ENCODE measurements around the gene CACHD1. TPM values are rescaled to one million over a fixed set of nuclear protein-coding genes. Genes with fewer than 3 reads are reported as not detected.
"Not testable (repeated sequence)": the region's sequence is repeated elsewhere in the genome, so short reads cannot be mapped to it uniquely, and the experiment has no call there.

Gene CACHD1
- total and polyA plus RNA-seq, 11 donors = 0.89 to 10.0 (median 2.4) TPM

DNA sequence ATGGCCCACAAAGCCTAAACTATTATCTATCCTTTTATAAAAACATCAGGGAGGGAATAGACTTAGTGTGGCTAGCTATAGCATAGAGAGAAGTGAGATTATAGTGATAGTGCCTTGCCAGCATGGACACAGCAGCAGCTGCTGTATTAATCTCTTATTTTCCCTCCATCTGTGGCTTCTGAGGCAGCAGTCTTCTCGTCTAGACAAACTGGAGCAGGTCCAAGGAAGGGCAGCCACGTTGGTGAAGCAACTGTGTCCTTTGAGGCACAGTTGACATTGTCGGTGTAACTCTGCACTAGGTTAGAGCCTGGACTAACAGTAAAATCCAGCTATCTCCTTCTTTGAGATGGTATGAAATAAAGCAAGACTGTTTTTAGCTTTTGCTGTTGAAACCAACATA lies 131.3 kb downstream of the CACHD1 start:
- Histone ChIP-seq H3K4me3 (no peak overlapping the region), H3K36me3 (peaks cover 0 to 10% (median 0%) of the 10 kb centered on the region in 9 donors), H3K27me3 (no peaks in the 10 kb centered on the region), H3K27ac (no peak overlapping the region), H3K9me3 (no peaks in the 10 kb centered on the region), H3K4me1 (peaks cover 0 to 17% (median 2%) of the 10 kb centered on the region in 12 donors)
- ATAC-seq (no peak), DNase-seq (no peak)
- no peak for TF ChIP-seq POLR2A (IDR thresholded peaks at IDR 0.05)
- TF ChIP-seq, protein P1, sequence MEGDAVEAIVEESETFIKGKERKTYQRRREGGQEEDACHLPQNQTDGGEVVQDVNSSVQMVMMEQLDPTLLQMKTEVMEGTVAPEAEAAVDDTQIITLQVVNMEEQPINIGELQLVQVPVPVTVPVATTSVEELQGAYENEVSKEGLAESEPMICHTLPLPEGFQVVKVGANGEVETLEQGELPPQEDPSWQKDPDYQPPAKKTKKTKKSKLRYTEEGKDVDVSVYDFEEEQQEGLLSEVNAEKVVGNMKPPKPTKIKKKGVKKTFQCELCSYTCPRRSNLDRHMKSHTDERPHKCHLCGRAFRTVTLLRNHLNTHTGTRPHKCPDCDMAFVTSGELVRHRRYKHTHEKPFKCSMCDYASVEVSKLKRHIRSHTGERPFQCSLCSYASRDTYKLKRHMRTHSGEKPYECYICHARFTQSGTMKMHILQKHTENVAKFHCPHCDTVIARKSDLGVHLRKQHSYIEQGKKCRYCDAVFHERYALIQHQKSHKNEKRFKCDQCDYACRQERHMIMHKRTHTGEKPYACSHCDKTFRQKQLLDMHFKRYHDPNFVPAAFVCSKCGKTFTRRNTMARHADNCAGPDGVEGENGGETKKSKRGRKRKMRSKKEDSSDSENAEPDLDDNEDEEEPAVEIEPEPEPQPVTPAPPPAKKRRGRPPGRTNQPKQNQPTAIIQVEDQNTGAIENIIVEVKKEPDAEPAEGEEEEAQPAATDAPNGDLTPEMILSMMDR (IDR thresholded peaks at IDR 0.05) = no peak
- WGBS, 4 donors = 32 to 47% (median 41%) methylated on average over 3 of the region's 3 CpGs
- intact Hi-C loops (cut with DNase I) = no loop called here

DNA sequence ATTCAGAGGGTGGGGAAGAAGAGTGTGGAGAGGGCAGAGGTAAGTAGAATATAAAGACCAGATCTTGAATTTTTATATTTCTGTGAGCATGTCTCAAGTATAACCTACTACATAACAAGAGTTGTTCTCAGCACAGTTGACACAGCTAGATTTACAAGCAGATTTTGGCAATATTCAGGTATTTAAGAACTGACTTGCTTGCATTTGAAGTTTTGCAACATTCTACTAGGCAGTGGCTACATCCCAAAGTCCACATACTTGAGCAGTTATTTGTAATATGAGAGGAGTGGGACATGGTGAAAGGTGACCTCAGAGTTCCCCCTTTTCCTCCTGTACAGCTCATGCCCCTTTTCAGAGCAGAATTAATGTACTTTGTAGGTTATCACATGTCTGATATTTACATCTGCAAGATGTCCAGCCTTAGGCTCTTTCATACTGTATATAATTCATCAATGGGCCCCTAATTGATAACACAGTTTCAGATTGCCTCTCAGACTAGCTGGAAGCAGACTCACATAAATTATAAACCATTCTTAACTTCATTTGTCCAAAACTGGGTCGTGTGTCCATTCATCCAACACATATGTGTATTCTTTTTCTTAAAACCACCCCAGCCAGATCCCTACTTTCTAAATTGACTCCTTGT lies 138.2 kb downstream of the CACHD1 start:
- TF ChIP-seq POLR2A (IDR thresholded peaks at IDR 0.05) = no peak
- TF ChIP-seq, protein P1 (IDR thresholded peaks at IDR 0.05) = no peak
- Histone ChIP-seq H3K4me1 (no peaks in the 10 kb centered on the region), H3K27me3 (no peaks in the 10 kb centered on the region), H3K9me3 (peaks cover 0 to 12% (median 0%) of the 10 kb centered on the region in 12 donors), H3K36me3 (peaks cover 0 to 20% (median 0%) of the 10 kb centered on the region in 9 donors), H3K27ac (no peak overlapping the region), H3K4me3 (no peak overlapping the region)
- no peak for ATAC-seq
- no peak for DNase-seq
- WGBS, 4 donors = 80 to 85% (median 82%) methylated on average over 1 of the region's 1 CpG
- intact Hi-C loops (cut with DNase I) = no loop called here

DNA sequence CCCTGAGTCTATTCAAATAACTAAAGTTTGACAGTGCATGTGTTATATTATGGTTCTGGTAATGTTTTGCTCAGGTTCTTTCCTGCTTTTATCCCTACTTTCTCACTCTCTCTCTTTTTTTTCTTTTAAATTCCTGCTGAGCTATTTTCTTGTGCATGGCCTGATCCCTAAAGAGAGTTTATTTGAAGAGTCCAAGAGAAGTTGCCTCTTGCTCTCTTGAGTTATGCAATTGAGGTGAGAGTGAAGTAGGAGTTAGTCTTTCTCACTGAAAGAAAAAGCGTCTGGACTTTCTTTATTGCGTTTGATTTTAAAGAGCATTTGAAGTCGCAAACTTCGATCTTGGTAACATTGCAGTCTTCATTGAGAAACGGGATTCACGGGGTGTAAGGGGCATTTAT lies 138.7 kb downstream of the CACHD1 start:
- Histone ChIP-seq H3K4me3 (no peak overlapping the region), H3K27ac (no peak overlapping the region), H3K27me3 (no peaks in the 10 kb centered on the region), H3K36me3 (peaks cover 0 to 14% (median 0%) of the 10 kb centered on the region in 9 donors), H3K9me3 (peaks cover 0 to 12% (median 0%) of the 10 kb centered on the region in 12 donors), H3K4me1 (no peaks in the 10 kb centered on the region)
- 95 to 97% (median 97%) methylated on average over 6 of the region's 6 CpGs for WGBS, 4 donors
- TF ChIP-seq, protein P1 (IDR thresholded peaks at IDR 0.05) = no peak
- TF ChIP-seq POLR2A (IDR thresholded peaks at IDR 0.05) = no peak
- DNase-seq = no peak
- no peak for ATAC-seq
- intact Hi-C loops (cut with DNase I) = no loop called here

DNA sequence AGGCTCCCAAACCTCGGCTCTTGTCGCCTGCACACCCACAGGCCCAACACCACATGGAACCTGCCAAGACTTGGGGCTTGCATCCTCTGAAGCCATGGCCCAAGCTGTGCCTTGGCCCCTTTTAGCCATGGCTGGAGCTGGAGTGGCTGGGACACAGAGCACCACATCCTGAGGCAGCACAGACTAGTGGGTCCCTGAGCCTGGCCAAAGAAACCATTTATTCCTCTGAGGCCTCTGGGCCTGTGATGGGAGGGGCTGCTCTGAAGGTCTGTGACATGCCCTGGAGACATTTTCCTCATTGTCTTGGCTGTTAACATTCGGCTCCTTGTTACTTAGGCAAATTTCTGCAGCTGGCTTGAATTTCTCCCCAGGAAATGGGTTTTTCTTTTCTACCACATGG lies 141.0 kb downstream of the CACHD1 start:
- Histone ChIP-seq H3K9me3 (peaks cover 0 to 12% (median 0%) of the 10 kb centered on the region in 12 donors), H3K36me3 (peaks cover 0 to 10% (median 0%) of the 10 kb centered on the region in 9 donors)
- intact Hi-C loops (cut with DNase I); ATAC-seq; DNase-seq; H3K4me3 ChIP-seq; H3K4me1 ChIP-seq; H3K27me3 ChIP-seq; H3K27ac ChIP-seq: not testable (repeated sequence)
- 69 to 90% (median 84%) methylated on average over 3 of the region's 3 CpGs for WGBS, 4 donors

DNA sequence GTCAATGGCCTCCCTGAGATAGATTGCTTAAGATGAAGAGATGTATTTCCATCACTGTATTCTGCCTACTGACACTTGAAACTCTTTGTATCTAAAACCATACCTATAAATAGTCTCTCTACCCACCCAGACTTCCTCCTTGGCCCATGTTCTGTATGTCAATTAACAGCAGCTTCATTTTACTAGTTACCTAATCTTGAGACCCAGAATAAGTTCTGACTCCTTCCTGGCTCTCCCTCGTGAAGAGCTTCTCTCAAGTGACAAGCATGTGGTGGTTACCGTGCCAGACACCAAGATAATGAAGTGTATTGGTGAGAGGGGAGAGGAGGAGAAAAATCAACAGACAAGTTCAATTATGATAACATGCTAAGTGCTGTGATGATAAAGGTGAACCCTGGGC lies 146.1 kb downstream of the CACHD1 start:
- Histone ChIP-seq H3K9me3 (peaks cover 0 to 1% (median 0%) of the 10 kb centered on the region in 12 donors), H3K4me1 (peaks cover 0 to 13% (median 0%) of the 10 kb centered on the region in 12 donors), H3K4me3 (no peak overlapping the region), H3K27me3 (no peaks in the 10 kb centered on the region), H3K27ac (no peak overlapping the region), H3K36me3 (no peaks in the 10 kb centered on the region)
- 21 to 39% (median 28%) methylated on average over 2 of the region's 2 CpGs for WGBS, 4 donors
- DNase-seq (no peak), ATAC-seq (peak in 3 of 4 donors; percentile 34 to 83 (median 77))
- TF ChIP-seq, protein P1 (IDR thresholded peaks at IDR 0.05) = no peak
- TF ChIP-seq POLR2A (IDR thresholded peaks at IDR 0.05) = no peak
- intact Hi-C loops (cut with DNase I) = no loop called here
